PFSK-1 (cell line): ENCODE results near the gene C8G.

Experiments used
- FOXP2 ChIP-seq: optimal IDR thresholded peaks from 2 replicates; pipeline ENCODE3; 2011; ENCODE audit warnings: borderline replicate concordance, control low read depth, inconsistent platforms; ENCODE audit not compliant: insufficient read depth; ENCODE audit errors: extremely low read length, extremely low read depth
- TAF1 ChIP-seq: IDR thresholded peaks from 2 replicates; pipeline ENCODE4 v1.6.1; 2012; ENCODE audit warnings: low read length, control low read depth, borderline replicate concordance; ENCODE audit not compliant: insufficient read depth

- no peak for TF ChIP-seq TAF1
- TF ChIP-seq FOXP2, result no peak
Measured at GRCh38 chr9:136969774-136970173, 24.7 kb downstream of the C8G start.
